AG09319 (cell line): ENCODE data around the gene PRKAR1A.
A peak's percentile ranks its signal among the peaks of the same experiment; 100 is the strongest.

Experiments used
- DNase-seq: peaks from one replicate; pipeline ENCODE4 v3.0.0-alpha.2; 2010; ENCODE audit warnings: low read depth; ENCODE audit errors: extremely low read depth
- CTCF ChIP-seq: IDR thresholded peaks from 2 replicates; pipeline ENCODE4 v1.5.1; 2011; ENCODE audit warnings: low read depth, mild to moderate bottlenecking, inconsistent platforms, low read length, moderate library complexity

Gene PRKAR1A

GRCh38 chr17:68589086-68589485 is 76.9 kb downstream of the PRKAR1A start:
- TF ChIP-seq CTCF, result no peak

GRCh38 chr17:68591583-68591982 is 79.4 kb downstream of the PRKAR1A start:
- TF ChIP-seq CTCF, result no peak
- no peak for DNase-seq

More at GRCh38 chr17:68589086-68589485, 76.9 kb downstream of the PRKAR1A start:
- DNase-seq, result no peak

- no peak for TF ChIP-seq CTCF
- no peak for DNase-seq
Measured at GRCh38 chr17:68592009-68592408, 79.8 kb downstream of the PRKAR1A start.

GRCh38 chr17:68592682-68593641 is 80.7 kb downstream of the PRKAR1A start:
- TF ChIP-seq CTCF, result no peak
- DNase-seq, result peak; percentile 25

GRCh38 chr17:68594552-68594951 is 82.3 kb downstream of the PRKAR1A start:
- TF ChIP-seq CTCF, result no peak

GRCh38 chr17:68595496-68595895 is 83.3 kb downstream of the PRKAR1A start:
- no peak for TF ChIP-seq CTCF
- no peak for DNase-seq

More at GRCh38 chr17:68594552-68594951, 82.3 kb downstream of the PRKAR1A start:
- DNase-seq, result no peak

- no peak for TF ChIP-seq CTCF
- no peak for DNase-seq
Measured at GRCh38 chr17:68595986-68596385, 83.8 kb downstream of the PRKAR1A start.
